HS-5 (cell line): Measurements from ENCODE around the gene TMEM178B.
"Not testable (repeated sequence)": the region's sequence is repeated elsewhere in the genome, so short reads cannot be mapped to it uniquely, and the experiment has no call there.

Source experiments
- DNase-seq: peaks from one replicate; pipeline ENCODE4 v3.0.0-alpha.2; 2012; ENCODE audit warnings: low read depth

TMEM178B gene

DNA sequence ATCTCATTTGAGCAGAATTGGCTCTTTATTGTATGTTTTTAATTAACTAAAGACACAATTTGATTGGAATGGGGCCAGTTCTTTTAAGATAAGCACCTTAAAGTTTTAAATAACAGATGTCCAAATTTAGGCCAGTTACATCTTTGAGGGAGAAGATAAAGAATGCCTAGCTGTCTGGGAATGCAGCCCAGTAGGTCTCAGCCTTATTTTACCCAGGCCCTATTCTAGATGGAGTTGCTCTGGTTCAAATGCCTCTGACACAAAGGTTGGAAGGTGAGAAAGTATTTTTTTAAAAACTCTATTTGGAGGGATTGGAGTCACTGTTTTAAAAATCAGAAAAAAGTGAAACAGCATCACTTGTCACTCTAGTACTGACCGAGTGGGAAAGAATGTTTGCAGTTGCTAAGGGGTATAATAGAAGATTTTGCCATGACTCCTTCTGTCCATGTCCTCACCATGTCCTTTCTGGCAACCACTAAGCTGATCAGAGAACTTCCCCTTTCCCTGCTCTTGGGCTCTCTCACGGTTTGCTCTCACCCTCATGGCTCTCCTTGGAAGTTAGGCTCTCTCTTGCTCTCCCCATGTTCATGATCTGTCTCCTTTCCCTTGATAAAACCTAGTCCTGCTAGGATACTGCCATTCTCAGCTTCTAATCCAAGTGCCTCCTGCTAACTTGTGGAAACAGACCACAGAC is 239.1 kb downstream of the TMEM178B start:
- DNase-seq, result no peak

DNA sequence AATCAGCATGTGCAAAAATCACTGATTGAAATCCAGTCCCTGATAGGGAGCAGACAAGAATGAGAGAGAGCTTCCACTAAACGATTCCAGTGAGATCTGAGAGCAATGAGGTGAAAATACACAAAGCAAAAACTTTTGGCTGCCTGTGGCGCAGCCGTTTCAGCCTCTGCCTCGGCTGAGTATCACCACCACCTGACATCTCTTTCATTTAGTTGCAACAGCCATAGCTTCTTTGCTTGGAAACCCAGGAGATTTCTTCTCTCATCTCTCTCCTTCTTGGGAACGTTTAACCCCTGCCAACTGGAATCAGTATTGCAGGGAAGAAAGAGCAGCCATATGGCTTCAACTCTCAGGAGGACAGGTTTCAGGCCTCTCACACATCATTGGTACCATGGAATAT is 240.0 kb downstream of the TMEM178B start:
- no peak for DNase-seq

DNA sequence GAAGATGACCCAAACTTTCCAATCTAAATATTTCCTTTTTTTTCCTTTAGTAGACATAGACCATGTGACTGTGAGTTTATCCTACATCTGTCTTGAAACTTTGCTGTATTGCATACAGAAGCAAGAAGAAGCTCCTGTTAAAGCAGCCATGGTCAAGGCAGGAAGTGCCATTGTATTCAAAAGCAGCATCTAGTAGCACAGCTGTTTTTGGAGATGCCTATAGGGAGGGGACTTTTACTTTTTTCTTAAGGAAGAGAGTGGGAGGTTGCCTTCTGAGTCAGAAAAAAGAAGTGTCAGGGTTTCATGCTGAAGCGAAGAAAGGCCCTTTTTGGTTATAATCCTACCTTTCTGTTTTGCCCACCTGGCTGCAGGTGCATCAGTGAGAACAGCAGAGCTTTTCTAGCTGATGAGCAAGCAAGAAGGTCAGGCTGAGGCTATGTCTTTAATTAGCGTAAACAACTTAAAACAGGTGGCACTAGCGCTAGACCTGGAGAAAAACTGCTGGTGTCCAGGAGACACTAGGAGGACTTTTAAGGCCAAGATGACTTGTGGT is 243.2 kb downstream of the TMEM178B start:
- no peak for DNase-seq

DNA sequence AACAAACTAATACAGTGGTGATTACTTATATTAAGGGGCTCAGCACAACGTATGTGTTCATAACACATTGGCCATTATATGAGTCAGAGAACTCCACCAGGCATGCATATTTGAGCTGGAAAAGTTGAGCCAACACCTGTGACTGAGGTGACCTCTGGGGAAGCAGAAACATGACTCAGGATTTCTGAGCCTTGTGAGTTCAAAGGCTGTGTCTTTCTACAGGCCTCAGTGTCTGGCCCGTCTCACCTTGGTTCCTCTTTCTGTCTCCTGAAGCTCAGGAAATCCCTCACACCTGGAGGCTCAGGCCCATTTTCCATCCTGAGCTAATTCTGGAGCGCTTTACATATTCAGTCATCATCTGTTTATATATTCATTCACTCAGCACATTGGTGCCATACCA is 246.4 kb downstream of the TMEM178B start:
- DNase-seq, result no peak

DNA sequence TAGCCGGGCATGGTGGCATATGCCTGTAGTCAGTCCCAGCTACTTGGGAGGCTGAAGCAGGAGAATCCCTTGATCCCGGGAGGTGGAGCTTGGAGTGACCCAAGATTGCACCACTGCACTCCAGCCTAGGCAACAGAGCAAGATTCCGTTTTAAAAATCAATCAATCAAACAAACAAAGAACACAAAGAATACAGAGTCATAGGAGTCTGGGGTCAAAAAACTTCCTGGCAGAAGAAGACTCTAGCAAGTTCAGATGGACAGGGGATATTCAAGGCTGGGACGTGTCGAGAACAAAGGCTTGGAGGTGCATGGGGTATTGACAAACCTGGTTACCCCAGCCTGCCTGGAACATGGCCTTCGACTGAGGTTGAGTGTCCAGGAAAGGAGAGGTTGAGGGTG is 248.5 kb downstream of the TMEM178B start:
- no peak for DNase-seq

DNA sequence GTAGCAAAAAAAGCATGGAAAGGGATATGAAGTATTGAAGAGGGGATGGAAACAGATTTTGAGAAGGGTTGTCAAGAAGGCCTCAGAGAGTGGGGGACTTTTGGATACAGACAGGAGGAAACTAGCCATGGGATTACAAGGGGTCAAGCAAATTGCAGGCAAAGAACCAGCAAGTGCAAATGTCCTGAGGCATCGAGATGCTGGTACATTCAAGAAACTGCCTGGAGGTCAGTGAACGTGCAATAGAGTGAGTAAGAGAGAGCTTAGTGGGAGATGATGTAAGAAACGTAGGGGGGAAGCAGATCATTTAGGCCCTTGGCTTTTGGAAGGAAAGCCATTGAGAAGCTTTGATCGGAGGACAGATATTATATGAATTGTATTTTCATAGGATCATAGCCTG is 250.0 kb downstream of the TMEM178B start:
- no peak for DNase-seq

DNA sequence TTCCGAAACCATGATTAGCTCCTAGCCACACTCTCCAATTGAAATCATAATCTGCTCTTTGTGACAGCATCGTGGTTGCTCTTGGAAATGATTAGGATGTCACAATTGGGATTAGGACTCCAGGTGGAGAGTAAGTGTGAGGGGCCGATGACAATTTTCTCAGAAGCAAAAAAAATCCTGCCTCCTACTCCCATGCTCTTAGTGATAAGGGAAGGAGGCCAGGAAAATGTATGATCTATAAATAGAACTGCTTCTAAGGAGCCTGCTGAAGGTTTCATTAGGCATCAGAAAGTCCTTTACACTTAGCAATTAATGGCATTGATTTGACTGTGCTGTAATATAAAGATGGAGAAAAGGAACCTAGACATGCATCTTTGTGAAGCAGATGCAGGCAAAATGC is 251.0 kb downstream of the TMEM178B start:
- no peak for DNase-seq

DNA sequence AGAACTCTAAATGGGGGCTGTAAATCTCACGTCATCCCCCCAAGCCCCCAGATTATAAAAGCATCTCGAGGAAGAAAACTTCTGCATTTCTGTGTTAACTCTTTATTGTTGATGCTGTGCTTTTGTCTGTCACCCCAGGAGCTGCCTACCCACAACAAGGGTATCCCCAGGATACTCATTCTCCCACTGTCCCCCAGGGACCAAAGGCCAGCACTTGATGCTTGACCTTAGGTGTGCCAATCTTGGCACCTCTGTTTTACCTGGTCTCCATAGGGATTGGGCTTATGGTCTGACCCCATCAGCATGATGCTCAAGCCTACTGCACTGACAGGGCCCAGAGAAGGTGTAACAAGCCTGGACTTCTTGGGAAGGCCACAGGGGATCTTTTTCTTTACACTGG is 251.4 kb downstream of the TMEM178B start:
- DNase-seq, result no peak

DNA sequence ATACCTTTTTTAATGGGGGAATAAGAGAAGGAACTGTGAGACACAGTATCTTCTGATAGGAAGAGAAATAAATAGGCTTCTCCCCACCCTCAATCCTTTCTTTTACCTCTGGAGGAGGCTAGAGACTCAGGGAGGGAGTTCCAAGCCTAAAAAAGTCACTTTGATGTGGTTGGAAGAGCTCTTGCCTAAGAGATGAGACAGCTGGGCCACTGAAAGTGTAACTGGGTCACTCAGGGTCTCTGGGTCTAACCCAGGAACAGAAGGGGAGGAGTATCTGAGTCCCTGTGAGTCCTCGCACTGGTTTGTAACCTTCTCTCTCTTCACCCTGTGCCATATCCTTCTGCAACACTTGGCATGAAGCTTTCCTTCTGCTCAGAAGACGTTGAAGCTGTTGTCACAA is 254.4 kb downstream of the TMEM178B start:
- no peak for DNase-seq

DNA sequence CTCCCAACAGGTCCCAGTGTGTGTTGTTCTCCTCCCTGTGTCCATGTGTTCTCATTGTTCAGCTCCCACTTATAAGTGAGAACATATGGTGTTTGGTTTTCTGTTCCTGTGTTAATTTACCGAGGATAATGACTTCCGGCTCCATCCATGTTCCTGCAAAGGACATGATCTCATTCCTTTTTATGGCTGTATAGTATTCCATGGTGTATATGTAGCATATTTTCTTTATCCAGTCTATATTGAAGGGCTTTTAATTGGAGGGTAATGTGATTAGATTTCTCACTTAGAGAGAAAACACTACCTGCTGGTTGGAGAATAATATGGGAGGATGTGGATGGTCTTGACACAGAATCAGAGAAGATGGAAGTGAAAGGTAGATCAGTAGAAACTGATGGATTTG is 256.4 kb downstream of the TMEM178B start:
- not testable (repeated sequence) for DNase-seq

DNA sequence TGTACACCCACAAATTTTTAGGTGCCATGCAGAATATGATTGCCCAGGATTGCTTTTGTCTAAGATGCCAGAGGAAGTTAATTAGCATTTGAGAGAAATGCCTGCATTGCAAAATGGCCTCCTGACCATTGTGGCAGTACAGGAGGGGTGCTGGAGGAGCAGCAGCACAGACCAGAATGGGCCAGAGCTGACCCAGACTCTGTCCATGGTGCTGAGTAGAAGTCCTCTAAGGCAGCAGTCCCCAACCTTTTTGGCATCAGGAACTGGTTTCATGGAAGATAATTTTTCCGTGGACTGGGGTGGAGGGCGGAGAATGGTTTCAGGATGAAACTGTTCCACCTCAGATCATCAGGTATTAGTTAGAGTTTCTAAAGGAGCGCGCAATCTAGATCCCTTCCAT is 259.6 kb downstream of the TMEM178B start:
- no peak for DNase-seq

DNA sequence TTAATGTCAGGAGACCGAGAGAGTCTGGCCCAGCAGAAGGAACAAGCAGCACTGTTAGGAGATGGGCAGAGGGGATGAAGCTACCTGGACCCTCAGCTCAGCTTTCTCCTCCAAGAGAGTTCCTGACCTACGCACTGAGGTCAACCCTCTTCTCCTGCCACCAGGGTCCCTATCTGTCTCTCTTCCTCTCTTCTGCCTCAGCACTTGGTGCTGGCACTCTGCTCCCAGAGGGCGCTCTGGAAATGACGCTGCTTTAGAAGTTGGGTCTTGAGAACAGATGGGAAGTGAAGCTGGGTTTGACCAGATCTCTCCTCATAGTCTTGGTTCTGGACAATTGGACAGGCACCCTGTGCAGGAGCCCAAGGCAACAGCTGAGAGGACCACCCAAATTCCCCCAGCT is 261.3 kb downstream of the TMEM178B start:
- DNase-seq, result no peak

DNA sequence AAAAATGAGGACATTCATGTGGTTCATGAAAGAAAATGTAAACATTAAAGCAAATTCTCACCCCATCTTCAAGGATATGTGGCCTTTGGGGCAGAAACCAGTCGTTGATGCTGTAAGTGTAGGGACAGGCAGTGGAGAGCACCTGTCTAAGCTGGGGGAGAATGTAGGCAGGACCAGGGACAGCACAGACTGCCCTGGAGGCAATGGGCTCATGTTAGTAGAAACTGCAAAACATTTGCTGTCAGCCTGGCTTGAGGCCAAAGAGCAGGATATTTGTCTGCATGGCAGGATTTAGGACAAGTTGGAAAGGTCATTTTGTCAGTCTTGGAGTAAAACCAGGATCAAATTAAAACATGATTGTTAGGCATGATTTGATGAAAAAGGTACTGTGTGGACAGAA is 265.7 kb downstream of the TMEM178B start:
- no peak for DNase-seq

DNA sequence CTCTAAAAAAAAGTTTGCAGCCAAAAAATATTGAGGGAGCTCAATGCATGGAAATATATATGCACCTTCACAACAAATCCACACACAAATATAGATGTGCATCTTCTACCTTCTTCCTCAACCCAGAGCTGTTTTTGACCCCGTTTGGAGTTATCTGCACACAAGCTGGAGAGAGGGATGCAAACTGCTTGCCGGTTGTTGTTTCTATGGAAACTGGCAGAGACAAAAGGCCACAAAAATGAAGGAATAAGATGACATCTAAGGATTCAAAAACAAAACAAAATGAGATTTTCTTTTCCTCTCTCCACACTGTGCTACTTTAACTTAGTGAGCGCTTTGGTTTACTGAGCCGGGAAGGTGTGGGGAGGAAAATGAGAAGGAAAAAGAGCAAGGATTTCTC is 267.1 kb downstream of the TMEM178B start:
- no peak for DNase-seq

DNA sequence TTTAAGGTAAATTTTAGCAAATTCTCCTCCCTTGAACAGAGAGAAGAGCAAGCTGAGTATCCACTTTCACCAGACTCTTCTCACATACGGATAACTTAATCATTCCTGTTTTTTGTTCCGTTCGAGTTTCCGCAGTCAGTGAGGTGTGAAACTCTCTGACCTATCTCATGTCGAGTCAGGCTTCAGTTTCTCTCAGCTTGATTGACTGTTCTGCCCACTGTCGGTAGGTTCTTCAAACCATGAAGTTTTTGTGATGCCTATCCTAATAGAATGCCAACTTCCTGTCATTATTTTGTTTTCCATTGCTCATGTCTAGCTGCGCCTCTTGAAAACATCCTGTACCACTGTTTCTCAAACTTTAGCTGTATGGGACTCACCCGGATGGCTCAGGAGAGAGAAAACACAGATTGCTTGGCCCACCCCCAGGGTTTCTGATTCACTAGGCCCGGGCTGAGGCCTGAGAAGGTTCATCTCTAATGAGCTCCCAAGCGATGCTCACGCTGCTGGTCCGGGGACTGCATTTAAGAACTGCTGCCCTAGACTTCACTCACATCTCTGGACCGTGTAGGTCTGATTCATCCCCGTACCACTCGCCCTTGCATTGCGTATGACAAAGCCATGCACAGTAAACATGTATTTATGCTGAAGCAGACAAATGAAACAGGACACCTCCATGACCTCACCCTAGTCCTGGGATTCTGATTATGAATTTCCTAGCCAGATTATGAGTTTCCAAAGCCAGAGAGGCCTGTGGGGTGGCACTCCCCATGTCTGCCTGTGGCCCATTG is 269.0 kb downstream of the TMEM178B start:
- no peak for DNase-seq

DNA sequence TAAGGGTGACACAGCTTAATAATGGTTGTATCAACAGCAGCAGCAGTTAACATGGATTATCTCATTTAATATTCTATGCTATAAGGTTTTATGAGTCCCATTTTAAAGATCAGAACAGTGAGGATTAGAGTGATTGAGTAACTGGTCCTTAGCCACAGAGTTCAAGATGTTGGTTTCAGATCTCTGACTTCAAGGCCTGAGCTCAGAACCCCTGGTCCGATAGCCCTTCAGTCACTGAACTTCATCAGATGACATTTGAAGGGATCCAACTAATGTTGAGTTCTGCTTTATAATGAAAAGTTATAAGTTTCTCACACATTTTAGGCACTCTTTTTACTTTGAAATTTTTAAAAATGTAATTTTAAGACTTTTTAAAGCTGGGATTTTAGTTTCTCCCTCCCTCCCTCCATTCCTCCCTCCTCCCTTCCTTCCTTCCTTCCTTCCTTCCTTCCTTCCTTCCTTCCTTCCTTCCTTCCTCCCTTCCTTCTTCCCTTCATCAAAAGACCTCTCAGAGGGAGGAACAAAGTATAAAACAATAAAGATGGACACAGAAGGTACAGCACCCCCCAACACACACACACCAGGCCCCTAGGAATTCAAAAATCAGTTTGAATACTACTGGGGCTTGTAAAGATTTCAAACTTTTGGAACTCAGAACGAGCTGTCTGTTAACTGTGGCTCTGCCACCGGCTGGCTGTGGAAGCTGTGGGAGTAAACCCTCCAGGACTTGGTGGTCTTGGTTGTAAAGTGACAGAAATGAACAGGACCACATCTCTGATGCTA is 270.5 kb downstream of the TMEM178B start:
- DNase-seq, result no peak

DNA sequence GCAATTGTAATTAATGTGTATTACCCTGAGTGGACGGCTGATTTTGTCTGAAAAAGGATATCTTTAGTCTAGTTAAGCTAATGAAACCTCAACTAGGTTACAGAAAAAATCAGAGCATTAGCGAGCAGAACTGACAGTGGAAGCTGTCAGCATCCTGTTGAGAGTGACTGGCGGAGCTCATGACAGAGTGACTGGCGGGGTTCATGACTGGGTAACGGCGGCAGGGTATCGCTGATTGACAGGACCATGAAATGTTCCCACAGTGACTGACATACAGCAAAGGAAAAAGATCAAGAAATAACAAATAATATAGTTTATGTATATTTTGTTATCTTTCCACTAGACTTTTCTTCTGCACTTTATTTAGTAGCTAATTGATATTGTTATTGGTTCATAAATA is 274.9 kb downstream of the TMEM178B start:
- DNase-seq, result no peak

DNA sequence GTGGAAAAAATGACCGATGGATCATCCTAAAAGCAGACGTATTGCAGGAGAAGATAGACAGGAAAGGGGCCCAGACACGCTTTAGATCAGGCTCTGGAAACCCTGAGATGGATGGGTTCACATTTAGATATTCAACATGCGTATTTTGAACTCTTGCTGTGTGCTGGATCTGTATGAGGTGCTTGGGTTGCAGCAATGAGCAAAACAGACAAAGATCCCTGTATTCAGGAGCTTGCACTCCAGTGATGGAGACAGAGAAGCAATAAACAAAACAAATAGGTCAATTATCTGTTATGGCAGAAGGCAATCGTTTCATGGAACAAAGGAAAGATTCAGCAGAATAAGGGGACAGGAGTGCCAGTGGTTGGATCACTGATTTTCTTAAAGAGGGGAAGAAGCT is 275.5 kb downstream of the TMEM178B start:
- no peak for DNase-seq

DNA sequence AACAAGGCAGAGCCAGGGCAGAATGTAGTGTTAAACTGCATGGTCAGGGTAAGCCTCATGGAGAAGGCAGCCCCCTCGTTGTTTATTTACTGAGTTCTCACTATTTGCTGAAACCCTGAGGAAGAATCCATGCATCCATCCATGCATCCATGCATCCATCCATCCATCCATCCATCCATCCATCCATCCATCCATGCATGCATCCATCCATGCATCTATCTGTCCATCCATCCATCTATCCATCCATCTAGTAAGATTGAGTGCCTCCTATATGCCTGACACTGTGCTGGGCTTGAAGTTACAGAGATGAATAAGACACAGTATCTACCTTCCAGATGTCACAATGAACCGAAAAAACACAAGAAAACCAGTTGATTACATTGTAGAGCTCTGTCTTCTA is 275.9 kb downstream of the TMEM178B start:
- DNase-seq, result no peak

DNA sequence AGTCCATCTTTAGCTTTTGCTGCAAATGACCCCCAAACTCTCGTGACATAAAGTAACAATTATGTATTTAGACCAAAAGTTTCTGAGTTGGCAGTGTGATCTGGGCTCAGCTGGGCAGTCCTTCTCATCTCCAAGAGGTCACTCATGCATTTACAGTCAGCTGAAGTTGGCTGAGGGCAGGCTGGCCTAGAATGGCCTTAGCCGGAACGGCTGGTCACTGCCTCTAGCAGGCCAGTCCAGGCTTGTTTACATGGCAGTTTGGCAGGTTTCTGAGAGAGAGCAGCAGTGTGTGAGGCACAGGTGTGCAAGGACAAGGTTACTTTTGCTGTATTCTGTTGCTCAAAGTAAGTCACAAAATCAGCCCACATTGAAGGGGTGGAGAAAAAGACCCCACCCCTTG is 277.3 kb downstream of the TMEM178B start:
- no peak for DNase-seq

DNA sequence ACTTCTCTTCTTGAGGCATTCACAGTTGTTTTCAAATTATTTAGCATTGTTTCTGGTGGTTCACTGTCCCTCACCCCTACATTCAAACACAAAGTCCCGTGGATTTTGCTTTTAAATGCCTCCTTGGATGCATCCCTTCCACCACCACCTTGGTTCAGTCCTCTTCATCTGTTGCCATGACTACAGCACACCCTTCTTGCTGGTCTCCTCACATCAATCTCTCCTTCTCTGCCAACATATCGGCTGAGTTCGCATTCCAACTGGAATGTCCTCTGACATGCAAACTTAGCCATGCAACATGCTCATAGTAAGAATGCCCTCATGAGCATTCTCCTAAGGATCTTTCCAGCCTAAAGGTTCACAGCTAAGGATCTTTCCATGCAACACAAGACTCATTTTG is 279.1 kb downstream of the TMEM178B start:
- no peak for DNase-seq

DNA sequence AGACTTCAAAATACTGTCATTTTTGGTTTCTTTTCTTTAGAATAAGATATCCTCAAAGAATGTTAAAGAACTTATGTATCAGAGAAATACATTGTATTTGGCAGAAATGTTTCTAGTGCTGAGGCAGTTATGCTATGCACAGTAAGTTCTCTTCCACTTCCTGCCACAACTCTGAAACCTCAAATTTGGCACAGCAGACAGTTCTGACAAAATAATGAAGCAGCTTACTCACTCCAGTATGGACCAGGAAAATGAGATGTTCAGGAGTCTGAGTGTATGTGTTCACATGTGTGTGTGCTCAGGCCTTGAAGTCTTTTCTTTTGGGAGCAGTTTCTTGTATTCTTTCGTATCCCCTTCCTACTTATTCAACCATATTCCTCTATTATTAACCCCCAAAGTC is 280.4 kb downstream of the TMEM178B start:
- no peak for DNase-seq

DNA sequence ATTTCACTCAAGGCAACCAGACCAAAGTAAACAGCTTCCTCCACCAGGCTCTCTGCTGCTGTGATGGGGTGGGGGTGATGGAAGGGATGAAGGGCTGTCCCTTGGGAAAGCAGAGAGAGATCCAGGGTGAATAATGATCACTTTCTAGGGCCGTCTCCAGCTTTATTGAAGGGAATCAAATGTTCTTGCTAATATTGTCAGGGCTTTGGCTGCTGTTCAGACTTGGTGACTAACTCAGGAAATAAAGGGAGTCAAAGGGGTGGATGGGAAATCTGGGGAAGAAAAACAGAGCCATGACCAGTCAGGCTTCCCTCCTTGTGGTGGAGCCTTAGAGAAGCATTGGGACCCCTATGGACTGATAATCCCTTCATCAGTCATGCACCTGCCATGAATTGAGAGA is 281.2 kb downstream of the TMEM178B start:
- no peak for DNase-seq
